Measurements from ENCODE around the gene PARP8. TPM values are rescaled to one million over a fixed set of nuclear protein-coding genes. Genes with fewer than 3 reads are reported as not detected.
"Not testable (repeated sequence)": the region's sequence is repeated elsewhere in the genome, so short reads cannot be mapped to it uniquely, and the experiment has no call there.

Gene PARP8
- total RNA-seq, 2 experiments from 2014 or later = 36.8 to 39.2 TPM

- H3K4me3 ChIP-seq (ENCODE audit: low read depth, low read length, poor library complexity, severe bottlenecking) = no peak overlapping the region
- intact Hi-C loops (cut with micrococcal nuclease; ENCODE audit: unreplicated experiment) = no loop called here
- H2AFZ ChIP-seq (ENCODE audit: low read length) = no peak overlapping the region
- H3K4me2 ChIP-seq (ENCODE audit: low read length) = no peak overlapping the region
- peaks cover 78% of the 10 kb centered on the region for H3K79me2 ChIP-seq (ENCODE audit: insufficient read depth, low read depth, low read length)
- H3K9me3 ChIP-seq (ENCODE audit: low read length) = no peaks in the 10 kb centered on the region
- no peak for TF ChIP-seq EZH2phosphoT487 (IDR thresholded peaks at IDR 0.05; ENCODE audit: borderline replicate concordance, low read depth, low read length)
- no peak for TF ChIP-seq CTCF (conservative IDR thresholded peaks at IDR 0.05; ENCODE audit: low read length)
- H3K9me2 ChIP-seq (ENCODE audit: insufficient read depth, low read length) = no peaks in the 10 kb centered on the region
- H3K27ac ChIP-seq (ENCODE audit: low read depth, low read length, poor library complexity, severe bottlenecking) = no peak overlapping the region
- H4K20me1 ChIP-seq (ENCODE audit: insufficient read depth, low read length) = no peaks in the 10 kb centered on the region
- DNase-seq (ENCODE audit: low spot score) = no peak
- H3K36me3 ChIP-seq (ENCODE audit: insufficient read depth, low read length) = peaks cover 6% of the 10 kb centered on the region; the same call in 1 of the 2 replicates
- H3K4me1 ChIP-seq (ENCODE audit: insufficient read depth, low read length, poor library complexity, severe bottlenecking) = peaks cover 31% of the 10 kb centered on the region
- CTCF ChIA-PET (ENCODE audit: unreplicated experiment) = no interaction called here
- BruUV-seq (replicated peaks) = no TSS peak
- POLR2A ChIA-PET = no interaction called here
These were observed 6.2 kb downstream of the PARP8 start for GRCh38 chr5:50672663-50673062.

GRCh38 chr5:50673444-50673843 is 7.0 kb downstream of the PARP8 start:
- H3K4me3 ChIP-seq (ENCODE audit: low read depth, low read length, poor library complexity, severe bottlenecking); intact Hi-C loops (cut with micrococcal nuclease; ENCODE audit: unreplicated experiment); H3K9me2 ChIP-seq (ENCODE audit: insufficient read depth, low read length); DNase-seq (ENCODE audit: low spot score); H3K4me2 ChIP-seq (ENCODE audit: low read length); CTCF ChIA-PET (ENCODE audit: unreplicated experiment); H3K27ac ChIP-seq (ENCODE audit: low read depth, low read length, poor library complexity, severe bottlenecking); H3K9me3 ChIP-seq (ENCODE audit: low read length); POLR2A ChIA-PET; BruUV-seq (replicated peaks); H3K36me3 ChIP-seq (ENCODE audit: insufficient read depth, low read length); H4K20me1 ChIP-seq (ENCODE audit: insufficient read depth, low read length); H2AFZ ChIP-seq (ENCODE audit: low read length): not testable (repeated sequence)
- Histone ChIP-seq H3K79me2 (ENCODE audit: insufficient read depth, low read depth, low read length) (peaks cover 78% of the 10 kb centered on the region), H3K4me1 (ENCODE audit: insufficient read depth, low read length, poor library complexity, severe bottlenecking) (peaks cover 31% of the 10 kb centered on the region)

GRCh38 chr5:50675385-50675784 is 8.9 kb downstream of the PARP8 start:
- no peaks in the 10 kb centered on the region for H3K9me3 ChIP-seq (ENCODE audit: low read length)
- intact Hi-C loops (cut with micrococcal nuclease; ENCODE audit: unreplicated experiment) = no loop called here
- H3K27ac ChIP-seq (ENCODE audit: low read depth, low read length, poor library complexity, severe bottlenecking) = no peak overlapping the region
- no peaks in the 10 kb centered on the region for H3K9me2 ChIP-seq (ENCODE audit: insufficient read depth, low read length)
- no peak overlapping the region for H3K4me3 ChIP-seq (ENCODE audit: low read depth, low read length, poor library complexity, severe bottlenecking)
- POLR2A ChIA-PET = no interaction called here
- no TSS peak for BruUV-seq (replicated peaks)
- no peaks in the 10 kb centered on the region for H4K20me1 ChIP-seq (ENCODE audit: insufficient read depth, low read length)
- CTCF ChIA-PET (ENCODE audit: unreplicated experiment) = no interaction called here
- no peak overlapping the region for H2AFZ ChIP-seq (ENCODE audit: low read length)
- TF ChIP-seq EZH2phosphoT487 (IDR thresholded peaks at IDR 0.05; ENCODE audit: borderline replicate concordance, low read depth, low read length) (no peak), CTCF (conservative IDR thresholded peaks at IDR 0.05; ENCODE audit: low read length) (no peak)
- H3K79me2 ChIP-seq (ENCODE audit: insufficient read depth, low read depth, low read length) = peaks cover 62% of the 10 kb centered on the region
- peaks cover 6% of the 10 kb centered on the region; the same call in 1 of the 2 replicates for H3K36me3 ChIP-seq (ENCODE audit: insufficient read depth, low read length)
- H3K4me1 ChIP-seq (ENCODE audit: insufficient read depth, low read length, poor library complexity, severe bottlenecking) = peaks cover 25% of the 10 kb centered on the region
- no peak overlapping the region for H3K4me2 ChIP-seq (ENCODE audit: low read length)
- no peak for DNase-seq (ENCODE audit: low spot score)

GRCh38 chr5:50679554-50679953 is 13.1 kb downstream of the PARP8 start:
- H3K9me3 ChIP-seq (ENCODE audit: low read length); intact Hi-C loops (cut with micrococcal nuclease; ENCODE audit: unreplicated experiment); BruUV-seq (replicated peaks); H3K9me2 ChIP-seq (ENCODE audit: insufficient read depth, low read length); H2AFZ ChIP-seq (ENCODE audit: low read length); CTCF ChIA-PET (ENCODE audit: unreplicated experiment); POLR2A ChIA-PET; H3K4me3 ChIP-seq (ENCODE audit: low read depth, low read length, poor library complexity, severe bottlenecking); H4K20me1 ChIP-seq (ENCODE audit: insufficient read depth, low read length); DNase-seq (ENCODE audit: low spot score); H3K27ac ChIP-seq (ENCODE audit: low read depth, low read length, poor library complexity, severe bottlenecking); H3K36me3 ChIP-seq (ENCODE audit: insufficient read depth, low read length): not testable (repeated sequence)
- Histone ChIP-seq H3K4me1 (ENCODE audit: insufficient read depth, low read length, poor library complexity, severe bottlenecking) (peaks cover 11% of the 10 kb centered on the region), H3K4me2 (ENCODE audit: low read length) (peak overlapping the region; percentile 17; the same call in 1 of the 2 replicates), H3K79me2 (ENCODE audit: insufficient read depth, low read depth, low read length) (peaks cover 37% of the 10 kb centered on the region)

All from OCI-LY7 (cell line).